HG03097 (cell line): ENCODE data around the gene ASMTL.
"Not testable (repeated sequence)": the region's sequence is repeated elsewhere in the genome, so short reads cannot be mapped to it uniquely, and the experiment has no call there.

Source experiments
- ATAC-seq: cut with Tn5 transposase; IDR thresholded peaks from one replicate; pipeline ENCODE4 v1.9.1; 2021; ENCODE audit not compliant: unreplicated experiment, low FRiP score

Gene ASMTL

GRCh38 chrX:1442016-1442665, 10.6 kb downstream of the ASMTL start:
- no peak for ATAC-seq

- ATAC-seq = no peak
Measured at GRCh38 chrX:1440506-1440905, 12.2 kb downstream of the ASMTL start.

- ATAC-seq = no peak
Measured at GRCh38 chrX:1435241-1435895, 17.3 kb downstream of the ASMTL start.

GRCh38 chrX:1434871-1435240, 17.9 kb downstream of the ASMTL start:
- no peak for ATAC-seq

- no peak for ATAC-seq
Measured at GRCh38 chrX:1433646-1434357, 18.9 kb downstream of the ASMTL start.

GRCh38 chrX:1430451-1430850, 22.3 kb downstream of the ASMTL start:
- ATAC-seq = no peak

- no peak for ATAC-seq
Measured at GRCh38 chrX:1427756-1428155, 25.0 kb downstream of the ASMTL start.

GRCh38 chrX:1426321-1426720, 26.4 kb downstream of the ASMTL start:
- not testable (repeated sequence) for ATAC-seq

GRCh38 chrX:1425381-1425780, 27.3 kb downstream of the ASMTL start:
- no peak for ATAC-seq

GRCh38 chrX:1424147-1424851, 28.4 kb downstream of the ASMTL start:
- no peak for ATAC-seq

- ATAC-seq = no peak
Measured at GRCh38 chrX:1423215-1423614, 29.5 kb downstream of the ASMTL start.

- no peak for ATAC-seq
Measured at GRCh38 chrX:1422135-1422465, 30.6 kb downstream of the ASMTL start.

GRCh38 chrX:1421433-1422134, 31.1 kb downstream of the ASMTL start:
- ATAC-seq = no peak

- ATAC-seq = no peak
Measured at GRCh38 chrX:1420371-1420770, 32.3 kb downstream of the ASMTL start.

GRCh38 chrX:1419545-1420355, 33.0 kb downstream of the ASMTL start:
- no peak for ATAC-seq

- ATAC-seq = no peak
Measured at GRCh38 chrX:1418901-1419544, 33.7 kb downstream of the ASMTL start.

GRCh38 chrX:1417921-1418771, 34.6 kb downstream of the ASMTL start:
- no peak for ATAC-seq

GRCh38 chrX:1416965-1417760, 35.5 kb downstream of the ASMTL start:
- no peak for ATAC-seq
